ENCODE measurements around the gene PSEN2.

PSEN2 gene

DNA sequence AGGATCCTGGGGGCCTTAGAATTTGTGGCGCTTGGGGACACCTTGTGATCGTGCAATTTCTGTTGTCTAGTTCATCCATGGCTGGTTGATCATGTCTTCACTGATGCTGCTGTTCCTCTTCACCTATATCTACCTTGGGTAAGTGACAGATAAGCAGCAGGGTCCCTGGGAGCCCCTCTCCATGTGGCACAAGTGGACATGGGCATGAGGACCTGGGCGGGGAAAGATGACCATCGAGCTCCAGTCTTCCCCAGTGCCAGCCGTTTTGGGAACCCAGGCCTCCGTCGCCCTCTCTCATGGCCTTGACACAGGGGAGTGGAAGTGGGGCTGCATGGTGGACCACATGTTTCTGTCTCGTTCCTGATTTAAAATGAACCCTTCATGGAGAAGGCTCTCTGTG is 17.6 kb downstream of the PSEN2 start:
- no peaks in the 10 kb centered on the region for H3K36me3 Mint-ChIP-seq (ENCODE audit: low read depth)
- no peak overlapping the region for H3K27ac Mint-ChIP-seq
- peaks cover 32% of the 10 kb centered on the region for H3K4me1 Mint-ChIP-seq (ENCODE audit: low read depth)
- no peak overlapping the region for H3K4me3 Mint-ChIP-seq
- no peaks in the 10 kb centered on the region for H3K27me3 Mint-ChIP-seq
- H3K9me3 Mint-ChIP-seq, result no peaks in the 10 kb centered on the region

- H3K4me3 Mint-ChIP-seq, result no peak overlapping the region
- H3K36me3 Mint-ChIP-seq (ENCODE audit: low read depth), result no peaks in the 10 kb centered on the region
These were observed 18.4 kb downstream of the PSEN2 start for GRCh38 chr1:226888816-226889215.

DNA sequence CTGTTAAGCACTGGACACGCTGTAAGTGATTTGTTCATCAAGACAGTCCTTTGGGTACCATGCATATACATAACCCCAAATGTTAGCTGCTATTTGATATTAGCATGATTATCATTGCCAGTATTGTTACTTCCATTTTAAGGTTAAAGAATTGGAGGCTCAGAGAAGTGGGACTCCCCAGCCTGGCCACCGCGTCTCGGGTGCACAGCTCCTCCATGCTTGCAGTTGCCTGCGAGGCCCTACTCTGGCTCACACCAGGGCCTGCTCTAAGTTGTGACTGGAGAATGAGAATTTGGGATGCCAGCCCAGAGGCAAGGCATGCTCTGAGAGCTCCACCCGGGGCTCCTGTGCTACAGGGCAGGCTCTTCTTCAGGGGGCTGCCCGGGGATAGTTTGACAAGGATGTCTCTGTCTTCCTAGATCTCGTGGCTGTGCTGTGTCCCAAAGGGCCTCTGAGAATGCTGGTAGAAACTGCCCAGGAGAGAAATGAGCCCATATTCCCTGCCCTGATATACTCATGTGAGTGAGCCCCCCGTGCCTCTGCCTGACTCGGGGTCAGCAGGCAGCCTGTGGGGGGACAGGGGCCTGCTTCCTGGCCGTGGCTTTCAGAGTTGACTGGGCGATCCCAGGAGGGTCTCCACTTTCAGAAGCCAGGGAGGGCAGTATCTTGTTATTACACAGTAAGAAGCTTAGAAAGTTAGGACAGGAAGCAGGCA is 19.4 kb downstream of the PSEN2 start:
- peaks cover 16% of the 10 kb centered on the region for H3K4me1 Mint-ChIP-seq (ENCODE audit: low read depth)
- no peaks in the 10 kb centered on the region for H3K27me3 Mint-ChIP-seq
- no peak overlapping the region for H3K27ac Mint-ChIP-seq
- H3K4me3 Mint-ChIP-seq, result no peak overlapping the region
- no peaks in the 10 kb centered on the region for H3K36me3 Mint-ChIP-seq (ENCODE audit: low read depth)
- H3K9me3 Mint-ChIP-seq, result no peaks in the 10 kb centered on the region

More at GRCh38 chr1:226888816-226889215, 18.4 kb downstream of the PSEN2 start:
- no peak overlapping the region for H3K27ac Mint-ChIP-seq
- no peaks in the 10 kb centered on the region for H3K27me3 Mint-ChIP-seq
- H3K4me1 Mint-ChIP-seq (ENCODE audit: low read depth), result peaks cover 25% of the 10 kb centered on the region
- no peaks in the 10 kb centered on the region for H3K9me3 Mint-ChIP-seq

DNA sequence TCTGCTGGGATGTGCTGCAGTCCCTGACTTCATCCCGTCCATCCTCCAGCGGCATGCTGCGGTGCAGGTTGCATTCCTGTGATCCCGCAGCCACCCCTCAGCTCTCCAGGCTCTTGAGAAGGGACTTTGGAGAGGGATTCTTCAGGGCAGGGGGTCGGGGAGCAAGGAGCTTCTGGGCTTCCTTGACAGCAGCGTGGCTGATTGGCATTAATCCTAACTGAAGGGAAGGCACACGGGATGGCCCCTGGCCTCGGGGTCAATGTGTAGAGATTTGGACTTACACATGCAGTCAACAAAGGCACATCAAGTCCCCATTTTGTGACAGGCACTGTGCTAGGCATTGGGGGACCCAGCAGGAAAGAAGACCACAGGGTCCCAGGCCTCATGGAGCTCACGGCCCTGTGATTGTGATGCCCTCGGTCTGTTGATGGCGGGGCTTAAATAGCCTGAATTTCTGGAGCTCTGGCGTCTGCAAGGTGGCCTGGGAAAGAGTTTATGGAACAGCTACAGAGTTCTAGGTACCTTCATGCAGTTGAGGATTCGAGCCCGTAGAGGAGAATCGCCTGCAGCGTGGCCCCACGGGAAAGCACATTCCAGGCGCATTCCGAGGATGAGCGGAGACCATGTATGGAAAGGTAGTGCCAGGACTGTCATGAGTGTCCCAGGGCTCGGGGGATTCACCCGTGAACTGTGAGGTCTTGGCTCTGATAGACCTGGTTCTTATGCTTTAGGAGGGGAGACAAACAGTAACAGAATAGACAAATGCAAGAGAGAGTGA is 20.1 kb downstream of the PSEN2 start:
- Mint-ChIP-seq H3K4me3 (no peak overlapping the region), H3K27me3 (no peaks in the 10 kb centered on the region), H3K4me1 (ENCODE audit: low read depth) (peaks cover 8% of the 10 kb centered on the region), H3K36me3 (ENCODE audit: low read depth) (no peaks in the 10 kb centered on the region), H3K9me3 (no peaks in the 10 kb centered on the region), H3K27ac (no peak overlapping the region)

DNA sequence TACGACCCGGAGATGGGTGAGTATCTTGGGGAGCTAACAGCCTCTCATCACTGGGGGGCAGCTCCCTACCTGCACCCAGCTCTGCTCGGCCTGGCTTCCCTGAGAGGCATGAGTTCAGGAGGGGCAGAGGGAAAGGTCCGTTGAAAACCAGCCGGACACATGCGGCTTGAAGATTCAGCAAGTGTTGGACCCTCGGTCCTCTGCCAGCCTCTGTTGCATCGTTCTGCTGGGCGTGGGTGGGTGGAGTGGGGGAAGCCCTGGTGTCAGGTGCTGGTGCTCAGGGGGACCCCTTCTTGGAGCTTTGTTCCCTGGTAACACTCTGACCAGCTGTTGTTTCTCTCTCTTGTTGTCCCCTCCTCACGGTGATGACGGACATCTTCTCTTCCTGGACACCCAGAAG is 20.9 kb downstream of the PSEN2 start:
- peaks cover under 1% of the 10 kb centered on the region for H3K4me1 Mint-ChIP-seq (ENCODE audit: low read depth)
- no peak overlapping the region for H3K27ac Mint-ChIP-seq
- no peaks in the 10 kb centered on the region for H3K9me3 Mint-ChIP-seq
- no peaks in the 10 kb centered on the region for H3K36me3 Mint-ChIP-seq (ENCODE audit: low read depth)
- no peaks in the 10 kb centered on the region for H3K27me3 Mint-ChIP-seq
- H3K4me3 Mint-ChIP-seq, result no peak overlapping the region

GRCh38 chr1:226891846-226892523 is 21.6 kb downstream of the PSEN2 start:
- Mint-ChIP-seq H3K4me1 (ENCODE audit: low read depth) (no peaks in the 10 kb centered on the region), H3K27me3 (no peaks in the 10 kb centered on the region), H3K9me3 (no peaks in the 10 kb centered on the region), H3K36me3 (ENCODE audit: low read depth) (no peaks in the 10 kb centered on the region), H3K4me3 (no peak overlapping the region), H3K27ac (no peak overlapping the region)

DNA sequence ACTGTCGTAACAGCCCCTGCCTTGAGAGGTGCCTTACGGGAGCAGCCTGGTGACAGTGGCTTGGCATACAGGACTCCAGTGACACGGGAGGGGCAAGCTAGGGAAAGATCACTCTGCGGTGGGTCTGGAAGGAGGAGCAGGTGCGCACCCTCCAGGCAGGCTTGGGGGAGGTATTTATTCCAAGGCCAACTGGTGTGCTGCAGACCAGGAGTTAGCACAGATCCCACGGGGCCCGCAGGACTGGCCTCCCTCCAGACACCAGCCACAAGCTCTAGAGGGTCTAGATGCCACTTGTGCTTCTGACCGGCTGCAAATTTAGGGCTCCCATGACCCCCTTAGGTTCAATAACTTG is 22.1 kb downstream of the PSEN2 start:
- no peaks in the 10 kb centered on the region for H3K36me3 Mint-ChIP-seq (ENCODE audit: low read depth)
- H3K4me1 Mint-ChIP-seq (ENCODE audit: low read depth), result no peaks in the 10 kb centered on the region
- no peaks in the 10 kb centered on the region for H3K27me3 Mint-ChIP-seq
- H3K9me3 Mint-ChIP-seq, result no peaks in the 10 kb centered on the region
- H3K4me3 Mint-ChIP-seq, result no peak overlapping the region
- no peak overlapping the region for H3K27ac Mint-ChIP-seq

DNA sequence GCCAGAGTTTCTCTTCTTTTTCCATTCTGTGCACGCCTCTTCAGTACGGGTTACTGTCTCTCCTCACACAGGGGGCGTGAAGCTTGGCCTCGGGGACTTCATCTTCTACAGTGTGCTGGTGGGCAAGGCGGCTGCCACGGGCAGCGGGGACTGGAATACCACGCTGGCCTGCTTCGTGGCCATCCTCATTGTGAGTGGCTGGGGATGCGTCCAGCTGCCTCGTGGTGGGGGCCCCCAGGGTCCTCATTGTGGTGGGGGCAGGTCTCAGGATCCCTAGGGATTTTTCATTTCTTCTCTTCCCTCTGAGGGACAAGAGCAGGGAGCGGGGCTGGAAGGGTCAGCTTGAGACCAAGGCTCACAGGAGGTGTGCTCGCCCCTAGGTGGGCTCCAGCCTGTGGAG is 23.5 kb downstream of the PSEN2 start:
- Mint-ChIP-seq H3K4me1 (ENCODE audit: low read depth) (no peaks in the 10 kb centered on the region), H3K4me3 (no peak overlapping the region), H3K9me3 (no peaks in the 10 kb centered on the region), H3K36me3 (ENCODE audit: low read depth) (no peaks in the 10 kb centered on the region), H3K27me3 (no peaks in the 10 kb centered on the region), H3K27ac (no peak overlapping the region)

GRCh38 chr1:226894826-226895225 is 24.4 kb downstream of the PSEN2 start:
- Mint-ChIP-seq H3K9me3 (no peaks in the 10 kb centered on the region), H3K27ac (no peak overlapping the region), H3K4me1 (ENCODE audit: low read depth) (no peaks in the 10 kb centered on the region), H3K36me3 (ENCODE audit: low read depth) (no peaks in the 10 kb centered on the region), H3K27me3 (no peaks in the 10 kb centered on the region), H3K4me3 (no peak overlapping the region)

- H3K27ac Mint-ChIP-seq, result no peak overlapping the region
- no peaks in the 10 kb centered on the region for H3K9me3 Mint-ChIP-seq
- H3K36me3 Mint-ChIP-seq (ENCODE audit: low read depth), result no peaks in the 10 kb centered on the region
- no peaks in the 10 kb centered on the region for H3K4me1 Mint-ChIP-seq (ENCODE audit: low read depth)
- H3K4me3 Mint-ChIP-seq, result no peak overlapping the region
- no peaks in the 10 kb centered on the region for H3K27me3 Mint-ChIP-seq
These were observed 25.2 kb downstream of the PSEN2 start for GRCh38 chr1:226895644-226896043.

GRCh38 chr1:226898246-226898645 is 27.8 kb downstream of the PSEN2 start:
- H3K9me3 Mint-ChIP-seq, result no peaks in the 10 kb centered on the region
- H3K27me3 Mint-ChIP-seq, result no peaks in the 10 kb centered on the region
- no peaks in the 10 kb centered on the region for H3K4me1 Mint-ChIP-seq (ENCODE audit: low read depth)
- H3K27ac Mint-ChIP-seq, result no peak overlapping the region
- H3K36me3 Mint-ChIP-seq (ENCODE audit: low read depth), result no peaks in the 10 kb centered on the region
- H3K4me3 Mint-ChIP-seq, result no peak overlapping the region

DNA sequence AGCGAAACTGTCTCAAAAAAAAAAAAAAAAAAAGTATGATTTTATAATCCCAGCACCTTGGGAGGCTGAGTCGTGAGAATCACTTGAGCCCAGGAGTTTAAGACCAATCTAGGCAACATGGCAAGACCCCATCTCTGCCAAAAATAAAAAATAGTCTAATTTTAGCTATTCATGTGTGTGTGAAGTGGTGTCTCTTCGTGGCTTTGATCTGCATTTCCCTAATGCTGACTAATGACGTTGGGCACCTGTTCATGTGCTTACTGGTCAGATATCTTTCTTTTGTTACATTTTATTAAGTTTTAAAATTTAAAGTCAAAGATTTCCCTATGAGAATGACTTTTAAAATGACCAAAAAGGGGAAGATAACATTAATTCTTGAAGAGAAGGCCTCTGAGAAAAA is 31.0 kb downstream of the PSEN2 start:
- Mint-ChIP-seq H3K27me3 (no peaks in the 10 kb centered on the region), H3K4me3 (no peak overlapping the region), H3K4me1 (ENCODE audit: low read depth) (no peaks in the 10 kb centered on the region), H3K36me3 (ENCODE audit: low read depth) (no peaks in the 10 kb centered on the region), H3K9me3 (no peaks in the 10 kb centered on the region), H3K27ac (no peak overlapping the region)

- no peak overlapping the region for H3K27ac Mint-ChIP-seq
- H3K4me1 Mint-ChIP-seq (ENCODE audit: low read depth), result no peaks in the 10 kb centered on the region
- H3K36me3 Mint-ChIP-seq (ENCODE audit: low read depth), result no peaks in the 10 kb centered on the region
- no peak overlapping the region for H3K4me3 Mint-ChIP-seq
- no peaks in the 10 kb centered on the region for H3K27me3 Mint-ChIP-seq
- no peaks in the 10 kb centered on the region for H3K9me3 Mint-ChIP-seq
These were observed 32.2 kb downstream of the PSEN2 start for GRCh38 chr1:226902601-226903000.

DNA sequence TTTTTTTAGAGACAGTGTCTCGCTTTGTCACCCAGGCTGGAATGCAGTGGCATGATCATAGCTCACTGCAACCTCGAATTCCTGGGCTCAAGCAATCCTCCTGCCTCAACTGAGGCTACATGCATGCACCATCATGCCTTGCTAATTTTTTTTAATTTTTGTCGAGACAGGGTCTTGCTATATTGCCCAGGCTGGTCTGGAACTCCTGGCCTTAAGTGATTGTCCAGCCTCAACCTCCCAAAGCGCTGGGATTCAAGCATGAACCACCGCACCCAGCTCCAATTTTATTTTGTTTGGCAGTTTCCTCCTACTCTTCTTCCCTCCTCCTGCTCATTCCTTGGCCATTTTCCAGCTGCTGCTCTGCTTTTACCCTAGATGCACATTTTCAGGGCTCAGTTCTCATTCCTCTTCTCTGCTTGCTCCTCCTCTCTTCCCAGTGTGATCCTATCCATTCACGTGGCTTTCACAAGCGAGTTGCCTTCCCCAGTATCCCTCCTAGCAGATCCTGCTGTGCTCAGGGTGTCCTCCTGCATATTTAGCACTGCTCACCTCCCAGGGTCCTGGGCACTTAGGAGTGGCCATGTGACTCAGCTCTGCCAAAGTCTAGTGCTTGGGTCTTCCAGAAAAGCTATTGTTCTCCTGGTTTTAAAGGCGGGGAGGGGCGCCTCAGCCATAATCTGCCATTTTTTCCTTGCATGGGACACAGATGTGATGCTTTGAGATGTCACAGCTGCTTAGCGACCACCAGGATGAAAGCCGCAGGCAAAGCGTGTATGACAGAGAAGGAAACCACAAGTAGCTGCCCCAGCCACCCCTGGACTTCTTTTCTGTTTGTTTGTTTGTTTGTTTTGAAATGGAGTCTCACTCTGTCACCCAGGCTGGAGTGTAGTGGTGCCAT is 33.7 kb downstream of the PSEN2 start:
- no peak overlapping the region for H3K4me3 Mint-ChIP-seq
- H3K27ac Mint-ChIP-seq, result no peak overlapping the region
- no peaks in the 10 kb centered on the region for H3K27me3 Mint-ChIP-seq
- H3K9me3 Mint-ChIP-seq, result no peaks in the 10 kb centered on the region
- H3K4me1 Mint-ChIP-seq (ENCODE audit: low read depth), result no peaks in the 10 kb centered on the region
- H3K36me3 Mint-ChIP-seq (ENCODE audit: low read depth), result no peaks in the 10 kb centered on the region

- Mint-ChIP-seq H3K4me3 (no peak overlapping the region), H3K27me3 (no peaks in the 10 kb centered on the region), H3K9me3 (no peaks in the 10 kb centered on the region), H3K36me3 (ENCODE audit: low read depth) (no peaks in the 10 kb centered on the region), H3K4me1 (ENCODE audit: low read depth) (no peaks in the 10 kb centered on the region), H3K27ac (no peak overlapping the region)
These were observed 34.4 kb downstream of the PSEN2 start for GRCh38 chr1:226904772-226905171.

Measured in stimulated activated naive CD8-positive, alpha-beta T cell treated with anti-CD3 and anti-CD28 coated beads, Interleukin-15, Interleukin-2, amounts not matched to agents 100 ng/mL and 50 ng/mL, for 24 hours (primary cell).